Panc1 (cell line): ENCODE data around the gene ADK.

ENCODE experiments used
- CTCF ChIP-seq: fragments of 450-650 bp; IDR thresholded peaks from 2 replicates; pipeline ENCODE4 v1.5.1; 2017; ENCODE audit warnings: mild to moderate bottlenecking
- POLR2AphosphoS5 ChIP-seq: IDR thresholded peaks from 2 replicates; pipeline ENCODE4 v1.6.1; 2012; ENCODE audit warnings: mild to moderate bottlenecking, low read depth, low read length, moderate library complexity
- SIN3A ChIP-seq: IDR thresholded peaks from 2 replicates; pipeline ENCODE4 v1.6.1; 2012; ENCODE audit warnings: low read depth, mild to moderate bottlenecking, low read length, moderate library complexity, borderline replicate concordance; ENCODE audit not compliant: insufficient read depth
- TCF7L2 ChIP-seq: IDR thresholded peaks from 2 replicates; pipeline ENCODE4 v1.6.1; 2011; ENCODE audit warnings: mild to moderate bottlenecking, low read depth, low read length, inconsistent platforms
- TF ChIP-seq, protein P1 (sequence below), 2 experiments: IDR thresholded peaks; 2 replicates each; pipeline ENCODE4 v1.6.1; 2011 to 2012; ENCODE audit warnings: low read depth in 2 of 2, control low read depth in 1 of 2, low read length in 1 of 2, mild to moderate bottlenecking in 1 of 2, moderate library complexity in 1 of 2; ENCODE audit not compliant: insufficient read depth in 1 of 2

DNA sequence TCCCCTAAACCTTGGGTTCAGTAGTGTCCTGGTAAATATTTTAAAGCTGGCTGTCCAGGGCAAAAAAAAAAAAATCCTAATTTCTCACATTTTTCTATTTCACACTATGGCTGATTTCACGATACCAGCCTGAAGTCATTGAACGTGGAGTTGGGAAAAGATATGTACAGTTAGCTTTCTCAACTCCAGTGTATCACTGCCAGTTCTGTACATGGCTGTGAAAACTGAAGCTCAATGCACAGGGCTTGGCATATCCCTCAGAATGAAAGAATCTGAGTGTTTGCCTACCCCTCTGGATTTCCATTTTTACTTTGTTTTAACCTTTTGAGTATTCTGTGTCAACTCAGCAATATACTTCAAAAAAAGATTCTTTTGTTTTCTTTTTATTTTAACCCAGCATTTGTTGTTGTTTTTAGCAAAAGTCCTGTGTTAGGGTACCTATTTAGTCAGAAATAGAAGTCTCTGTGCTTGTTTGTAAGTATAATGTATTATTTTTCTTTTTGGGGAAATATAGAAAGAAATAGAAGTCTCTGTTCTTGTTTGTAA, 274.5 kb downstream of the ADK start:
- TF ChIP-seq CTCF (no peak), POLR2AphosphoS5 (no peak), TCF7L2 (no peak), SIN3A (no peak)
- TF ChIP-seq, protein P1, sequence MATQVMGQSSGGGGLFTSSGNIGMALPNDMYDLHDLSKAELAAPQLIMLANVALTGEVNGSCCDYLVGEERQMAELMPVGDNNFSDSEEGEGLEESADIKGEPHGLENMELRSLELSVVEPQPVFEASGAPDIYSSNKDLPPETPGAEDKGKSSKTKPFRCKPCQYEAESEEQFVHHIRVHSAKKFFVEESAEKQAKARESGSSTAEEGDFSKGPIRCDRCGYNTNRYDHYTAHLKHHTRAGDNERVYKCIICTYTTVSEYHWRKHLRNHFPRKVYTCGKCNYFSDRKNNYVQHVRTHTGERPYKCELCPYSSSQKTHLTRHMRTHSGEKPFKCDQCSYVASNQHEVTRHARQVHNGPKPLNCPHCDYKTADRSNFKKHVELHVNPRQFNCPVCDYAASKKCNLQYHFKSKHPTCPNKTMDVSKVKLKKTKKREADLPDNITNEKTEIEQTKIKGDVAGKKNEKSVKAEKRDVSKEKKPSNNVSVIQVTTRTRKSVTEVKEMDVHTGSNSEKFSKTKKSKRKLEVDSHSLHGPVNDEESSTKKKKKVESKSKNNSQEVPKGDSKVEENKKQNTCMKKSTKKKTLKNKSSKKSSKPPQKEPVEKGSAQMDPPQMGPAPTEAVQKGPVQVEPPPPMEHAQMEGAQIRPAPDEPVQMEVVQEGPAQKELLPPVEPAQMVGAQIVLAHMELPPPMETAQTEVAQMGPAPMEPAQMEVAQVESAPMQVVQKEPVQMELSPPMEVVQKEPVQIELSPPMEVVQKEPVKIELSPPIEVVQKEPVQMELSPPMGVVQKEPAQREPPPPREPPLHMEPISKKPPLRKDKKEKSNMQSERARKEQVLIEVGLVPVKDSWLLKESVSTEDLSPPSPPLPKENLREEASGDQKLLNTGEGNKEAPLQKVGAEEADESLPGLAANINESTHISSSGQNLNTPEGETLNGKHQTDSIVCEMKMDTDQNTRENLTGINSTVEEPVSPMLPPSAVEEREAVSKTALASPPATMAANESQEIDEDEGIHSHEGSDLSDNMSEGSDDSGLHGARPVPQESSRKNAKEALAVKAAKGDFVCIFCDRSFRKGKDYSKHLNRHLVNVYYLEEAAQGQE (IDR thresholded peaks at IDR 0.05; ENCODE audit: insufficient read depth in 1 of 2, low read depth in 2 of 2, low read length in 1 of 2), result no peak
